ENCODE measurements around the gene PACSIN3. TPM values are rescaled to one million over a fixed set of nuclear protein-coding genes. Genes with fewer than 3 reads are reported as not detected.
A peak's percentile ranks its signal among the peaks of the same experiment; 100 is the strongest.

The PACSIN3 gene
- total RNA-seq, 2 experiments from 2014 or later, result 0.64 to 2.2 TPM

DNA sequence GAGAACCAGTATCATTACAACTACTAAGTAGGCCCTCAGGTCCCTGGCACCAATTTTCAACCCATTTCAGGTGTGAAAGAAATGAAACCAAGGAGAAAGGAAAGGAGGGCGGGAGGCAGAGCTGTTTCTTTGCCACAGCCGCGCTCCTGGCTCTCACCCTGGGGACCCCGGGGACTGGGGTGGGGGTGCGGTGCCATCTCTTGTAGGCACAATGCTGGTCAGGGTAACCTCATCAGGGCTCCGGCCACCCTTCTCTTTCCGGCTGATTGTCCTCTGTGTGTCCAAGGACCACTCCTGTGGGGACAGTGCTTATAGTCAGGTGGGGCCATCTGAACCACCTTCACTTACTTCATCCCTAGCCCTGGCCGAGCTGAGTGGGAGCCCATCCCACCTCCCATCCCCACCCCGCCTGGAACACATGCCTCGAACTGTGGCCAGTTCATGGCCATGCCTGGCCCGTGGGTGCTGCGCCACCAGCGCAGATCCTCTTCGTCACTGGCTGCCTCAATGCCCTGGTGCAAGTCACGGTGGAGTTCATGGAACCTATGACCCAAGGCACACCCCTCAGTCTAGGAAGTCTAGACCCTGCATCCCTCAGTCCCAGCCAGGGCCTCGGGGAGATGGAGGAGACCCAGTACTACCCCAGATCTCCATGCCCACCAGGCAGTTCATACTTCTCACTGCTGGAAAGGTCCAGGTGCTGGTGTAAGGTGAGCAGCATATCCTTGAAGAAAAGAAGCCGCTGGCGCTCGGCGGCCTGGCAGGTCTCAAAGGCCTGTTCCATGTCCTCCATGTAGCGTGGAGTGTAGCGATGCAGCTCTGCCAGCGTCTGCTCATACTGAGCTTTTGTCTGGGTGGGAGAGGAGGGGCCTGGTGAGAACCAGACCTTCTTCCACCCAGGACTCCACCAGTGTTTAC is 7.2 kb downstream of the PACSIN3 start:
- DNase-seq (no peak), ATAC-seq (no peak)
- Mint-ChIP-seq H3K4me3 (no peak overlapping the region), H3K4me1 (peaks cover 32% of the 10 kb centered on the region), H3K36me3 (peaks cover 1% of the 10 kb centered on the region), H3K27ac (peak overlapping the region; percentile 28), H3K27me3 (peaks cover under 1% of the 10 kb centered on the region), H3K9me3 (ENCODE audit: low read depth) (no peaks in the 10 kb centered on the region)
- CTCF ChIA-PET, result interaction anchor here (0.6 to 4.2 kb wide), 16 partner anchors 9 to 233 kb away, joined by 3 to 58 read pairs (median 4); partner anchors contain the start of genes DDB2 and PACSIN3

GRCh38 chr11:47178316-47178715 is 7.9 kb downstream of the PACSIN3 start:
- no peak overlapping the region for H3K4me3 Mint-ChIP-seq
- DNase-seq (no peak), ATAC-seq (no peak)
- H3K27ac Mint-ChIP-seq, result peak overlapping the region; percentile 100
- CTCF ChIA-PET, result interaction anchor here (0.7 to 4.2 kb wide), 18 partner anchors 10 to 276 kb away, joined by 3 to 58 read pairs (median 4); partner anchors contain the start of genes DDB2 and PACSIN3
- peaks cover 39% of the 10 kb centered on the region for H3K4me1 Mint-ChIP-seq
- no peaks in the 10 kb centered on the region for H3K9me3 Mint-ChIP-seq (ENCODE audit: low read depth)
- no peaks in the 10 kb centered on the region for H3K27me3 Mint-ChIP-seq
- peaks cover 5% of the 10 kb centered on the region for H3K36me3 Mint-ChIP-seq

DNA sequence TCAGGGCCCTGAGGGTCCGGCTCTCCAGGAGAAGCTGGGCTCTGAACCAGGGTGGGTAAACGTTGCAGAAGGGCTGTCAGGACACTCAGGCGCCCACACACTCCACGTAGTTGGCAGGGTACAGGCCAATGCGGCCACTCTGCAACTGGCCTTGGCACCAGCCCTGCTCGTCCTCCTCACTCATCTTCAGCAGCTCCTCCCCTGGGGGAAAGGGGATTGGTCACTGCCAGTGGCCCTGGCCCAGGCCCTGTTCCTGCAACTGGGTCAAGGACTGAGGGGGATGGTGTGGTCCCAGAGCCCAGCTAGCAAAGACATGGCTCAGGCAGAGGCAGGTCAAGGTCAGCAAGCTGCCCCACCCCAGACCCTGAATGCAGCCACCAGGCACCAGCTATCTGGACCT is 8.4 kb downstream of the PACSIN3 start:
- peaks cover 8% of the 10 kb centered on the region for H3K36me3 Mint-ChIP-seq
- no peaks in the 10 kb centered on the region for H3K9me3 Mint-ChIP-seq (ENCODE audit: low read depth)
- H3K27me3 Mint-ChIP-seq, result no peaks in the 10 kb centered on the region
- peak overlapping the region; percentile 100 for H3K27ac Mint-ChIP-seq
- no peak for DNase-seq
- CTCF ChIA-PET, result interaction anchor here (0.5 to 4.2 kb wide), 21 partner anchors 10 to 736 kb away, joined by 3 to 58 read pairs (median 4); partner anchors contain the start of genes DDB2 and PACSIN3
- no peak for ATAC-seq
- H3K4me3 Mint-ChIP-seq, result peak overlapping the region; percentile 94
- H3K4me1 Mint-ChIP-seq, result peaks cover 44% of the 10 kb centered on the region

- Mint-ChIP-seq H3K36me3 (peaks cover 8% of the 10 kb centered on the region), H3K27ac (peak overlapping the region; percentile 100), H3K27me3 (no peaks in the 10 kb centered on the region), H3K4me1 (peaks cover 47% of the 10 kb centered on the region), H3K9me3 (ENCODE audit: low read depth) (no peaks in the 10 kb centered on the region), H3K4me3 (peak overlapping the region; percentile 94)
- CTCF ChIA-PET, result interaction anchor here (0.5 to 4.2 kb wide), 21 partner anchors 9 to 737 kb away, joined by 3 to 58 read pairs (median 4); partner anchors contain the start of genes DDB2 and PACSIN3
- DNase-seq (peak; percentile 87), ATAC-seq (peak; percentile 60)
Measured at GRCh38 chr11:47177229-47177845, 8.9 kb downstream of the PACSIN3 start.

DNA sequence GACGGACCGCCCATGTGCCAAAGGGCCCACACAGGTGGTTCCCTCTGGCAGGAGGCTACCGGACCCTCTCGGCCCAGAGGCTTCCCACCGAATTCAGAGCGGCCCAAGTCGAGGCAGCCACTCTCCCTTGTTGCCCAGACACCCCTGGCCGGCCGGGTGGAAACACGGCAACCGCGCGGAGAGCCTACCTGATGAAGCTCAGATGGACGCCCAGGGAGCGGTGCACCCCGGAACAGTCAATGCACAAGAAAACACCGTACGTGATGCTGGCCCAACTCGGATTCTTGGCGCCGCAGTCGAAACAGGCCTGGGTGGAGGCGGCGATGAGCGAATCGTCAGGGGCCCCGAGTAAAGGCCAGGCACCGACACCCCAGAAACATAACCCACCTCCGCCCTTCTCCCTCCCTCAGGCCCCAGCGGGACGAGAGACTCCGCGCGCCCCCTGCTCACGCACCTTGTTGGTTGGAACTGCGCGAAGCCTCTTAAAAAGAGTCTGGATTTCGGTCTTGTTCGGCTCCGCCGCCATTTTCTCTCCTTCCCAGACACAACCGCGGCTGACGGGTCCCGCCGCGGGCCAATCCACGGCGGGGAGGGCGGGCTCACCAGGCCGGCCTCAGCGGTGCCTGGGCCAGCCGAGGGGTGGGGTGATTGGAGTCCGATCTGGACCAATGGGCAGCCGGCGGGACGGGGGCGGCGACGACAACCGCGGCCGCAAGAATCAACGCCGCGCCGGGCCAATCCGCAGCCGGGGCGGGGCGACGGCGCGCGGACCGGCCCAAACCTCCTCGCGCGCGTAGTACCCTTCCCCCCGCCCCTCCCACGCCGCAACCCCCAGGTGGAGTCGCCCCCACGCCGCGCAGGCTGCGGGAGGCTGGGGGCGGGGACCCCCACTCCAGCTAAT is 9.7 kb downstream of the PACSIN3 start, which contains the start of gene ARFGAP2:
Gene ARFGAP2, minus strand, starts transcription at position 552 of the 901 bp plus-strand sequence. Its CDS starts 26 bp downstream, at position 526.
- Mint-ChIP-seq H3K9me3 (ENCODE audit: low read depth) (no peaks in the 10 kb centered on the region), H3K4me1 (peaks cover 52% of the 10 kb centered on the region), H3K36me3 (peaks cover 11% of the 10 kb centered on the region), H3K27me3 (no peaks in the 10 kb centered on the region), H3K4me3 (peak within 1 kb of the TSS; percentile 94), H3K27ac (peak within 1 kb of the TSS; percentile 100)
- CTCF ChIA-PET, result interaction anchor here (1.2 to 4.2 kb wide), 12 partner anchors 9 to 278 kb away, joined by 3 to 58 read pairs (median 6); partner anchors contain the start of genes DDB2 and PACSIN3
- ATAC-seq (peak; percentile 95), DNase-seq (peak; percentile 97)

GRCh38 chr11:47175746-47176327 is 10.4 kb downstream of the PACSIN3 start:
- peak overlapping the region; percentile 94 for H3K4me3 Mint-ChIP-seq
- DNase-seq (no peak), ATAC-seq (no peak)
- H3K4me1 Mint-ChIP-seq, result peaks cover 58% of the 10 kb centered on the region
- H3K9me3 Mint-ChIP-seq (ENCODE audit: low read depth), result no peaks in the 10 kb centered on the region
- CTCF ChIA-PET, result no interaction called here
- H3K27ac Mint-ChIP-seq, result peak overlapping the region; percentile 100
- H3K36me3 Mint-ChIP-seq, result peaks cover 15% of the 10 kb centered on the region
- H3K27me3 Mint-ChIP-seq, result no peaks in the 10 kb centered on the region

GRCh38 chr11:47172740-47173336 is 13.4 kb downstream of the PACSIN3 start:
- Mint-ChIP-seq H3K27me3 (no peaks in the 10 kb centered on the region), H3K36me3 (peaks cover 23% of the 10 kb centered on the region), H3K4me3 (no peak overlapping the region), H3K9me3 (ENCODE audit: low read depth) (no peaks in the 10 kb centered on the region), H3K4me1 (peaks cover 54% of the 10 kb centered on the region), H3K27ac (no peak overlapping the region)
- CTCF ChIA-PET, result interaction anchor here (1.1 to 1.4 kb wide), 3 partner anchors 10 to 87 kb away, joined by 3 to 4 read pairs (median 3); partner anchors contain the start of gene DDB2
- ATAC-seq, result no peak
- DNase-seq, result no peak

DNA sequence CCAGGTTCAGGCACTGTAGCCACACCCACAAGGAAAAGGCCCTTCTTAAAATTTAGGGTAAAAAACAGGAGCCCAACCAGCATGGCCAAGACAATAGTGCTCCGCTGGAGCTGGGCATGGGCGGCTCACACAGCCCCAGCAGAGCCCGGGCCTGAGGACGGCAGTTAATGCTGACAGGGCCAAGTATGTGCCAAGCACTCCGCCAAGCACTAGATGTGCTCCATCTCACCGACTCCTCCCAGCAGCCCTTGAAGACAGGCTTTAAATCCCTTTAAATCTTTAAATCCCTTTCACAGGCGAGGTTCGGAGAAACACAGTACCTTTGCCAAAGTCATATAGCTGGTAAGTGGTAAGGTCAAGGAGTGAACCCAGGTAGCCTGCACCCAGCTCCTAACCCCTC is 14.4 kb downstream of the PACSIN3 start:
- no peak overlapping the region for H3K4me3 Mint-ChIP-seq
- no peak for DNase-seq
- CTCF ChIA-PET, result interaction anchor here (1.1 to 1.4 kb wide), 4 partner anchors 9 to 88 kb away, joined by 3 to 4 read pairs (median 3); partner anchors contain the start of gene DDB2
- no peak for ATAC-seq
- H3K9me3 Mint-ChIP-seq (ENCODE audit: low read depth), result no peaks in the 10 kb centered on the region
- peak overlapping the region; percentile 29 for H3K27ac Mint-ChIP-seq
- peaks cover 23% of the 10 kb centered on the region for H3K36me3 Mint-ChIP-seq
- H3K4me1 Mint-ChIP-seq, result peaks cover 46% of the 10 kb centered on the region
- H3K27me3 Mint-ChIP-seq, result no peaks in the 10 kb centered on the region

- peak overlapping the region; percentile 29 for H3K27ac Mint-ChIP-seq
- peaks cover 45% of the 10 kb centered on the region for H3K4me1 Mint-ChIP-seq
- ATAC-seq (no peak), DNase-seq (no peak)
- H3K36me3 Mint-ChIP-seq, result peaks cover 24% of the 10 kb centered on the region
- no peaks in the 10 kb centered on the region for H3K9me3 Mint-ChIP-seq (ENCODE audit: low read depth)
- CTCF ChIA-PET, result interaction anchor here (0.7 to 1.4 kb wide), 4 partner anchors 9 to 88 kb away, joined by 3 read pairs; partner anchors contain the start of gene DDB2
- H3K27me3 Mint-ChIP-seq, result no peaks in the 10 kb centered on the region
- H3K4me3 Mint-ChIP-seq, result no peak overlapping the region
Measured at GRCh38 chr11:47171061-47171838, 15.0 kb downstream of the PACSIN3 start.

DNA sequence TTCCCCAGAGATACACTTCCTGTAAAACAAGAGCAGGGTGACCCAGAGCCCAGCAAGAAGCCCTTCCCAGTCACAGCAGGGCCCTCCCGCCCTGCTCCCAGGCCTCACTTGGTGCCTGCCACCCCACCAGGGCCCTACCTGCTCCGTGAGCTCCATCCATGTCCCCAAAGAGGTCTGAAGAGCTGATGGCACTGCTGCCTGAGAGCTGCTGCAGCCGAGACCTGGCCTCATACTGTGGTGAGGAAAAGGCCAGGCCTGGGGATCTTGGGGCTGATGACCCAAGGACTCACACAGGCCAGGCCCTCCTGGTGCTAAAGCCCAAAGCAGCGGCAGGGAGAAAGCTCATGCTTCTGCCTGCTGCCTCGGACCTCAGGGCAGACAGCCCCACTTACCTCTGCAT is 19.9 kb downstream of the PACSIN3 start:
- Mint-ChIP-seq H3K36me3 (peaks cover 17% of the 10 kb centered on the region), H3K9me3 (ENCODE audit: low read depth) (no peaks in the 10 kb centered on the region), H3K4me3 (no peak overlapping the region), H3K27ac (no peak overlapping the region), H3K27me3 (no peaks in the 10 kb centered on the region), H3K4me1 (peaks cover 8% of the 10 kb centered on the region)
- DNase-seq (no peak), ATAC-seq (no peak)
- CTCF ChIA-PET, result no interaction called here

- no peak for ATAC-seq
Measured at GRCh38 chr11:47165253-47165840, 20.9 kb downstream of the PACSIN3 start.

More at GRCh38 chr11:47165253-47165840, 20.9 kb downstream of the PACSIN3 start:
- Mint-ChIP-seq H3K4me1 (no peaks in the 10 kb centered on the region), H3K9me3 (ENCODE audit: low read depth) (no peaks in the 10 kb centered on the region), H3K4me3 (no peak overlapping the region), H3K27ac (no peak overlapping the region), H3K36me3 (peaks cover 11% of the 10 kb centered on the region), H3K27me3 (no peaks in the 10 kb centered on the region)
- no peak for DNase-seq
- CTCF ChIA-PET, result no interaction called here
